SH-SY5Y (cell line): ENCODE data around the gene GIPC3.

ENCODE experiments used
- GATA2 ChIP-seq: IDR thresholded peaks from 2 replicates; pipeline ENCODE4 v1.6.1; 2011; ENCODE audit warnings: mild to moderate bottlenecking, low read depth, low read length
- GATA3 ChIP-seq: IDR thresholded peaks from 2 replicates; pipeline ENCODE4 v1.6.1; 2011; ENCODE audit warnings: low read depth, mild to moderate bottlenecking, low read length, moderate library complexity

The GIPC3 gene

GRCh38 chr19:3623716-3624115 is 38.4 kb downstream of the GIPC3 start:
- TF ChIP-seq GATA3 (no peak), GATA2 (no peak)

GRCh38 chr19:3625996-3626472 is 40.8 kb downstream of the GIPC3 start:
- TF ChIP-seq GATA3 (no peak), GATA2 (no peak)

GRCh38 chr19:3626473-3627350 is 41.4 kb downstream of the GIPC3 start, which contains the start of gene CACTIN:
TSS of gene CACTIN (minus strand) at chr19:3626790. CDS start at chr19:3626762, 28 bp downstream.
- no peak for TF ChIP-seq GATA3
- no peak for TF ChIP-seq GATA2

- TF ChIP-seq GATA3 (no peak), GATA2 (no peak)
These were observed 42.1 kb downstream of the GIPC3 start for GRCh38 chr19:3627351-3627723.

GRCh38 chr19:3631053-3631861 is 46.0 kb downstream of the GIPC3 start:
- TF ChIP-seq GATA2 (no peak), GATA3 (no peak)

- TF ChIP-seq GATA2 (no peak), GATA3 (no peak)
These were observed 46.8 kb downstream of the GIPC3 start for GRCh38 chr19:3632098-3632497.

GRCh38 chr19:3632739-3633558 is 47.7 kb downstream of the GIPC3 start:
- TF ChIP-seq GATA3 (no peak), GATA2 (no peak)

GRCh38 chr19:3633559-3633988 is 48.3 kb downstream of the GIPC3 start:
- TF ChIP-seq GATA3 = no peak
- TF ChIP-seq GATA2 = no peak

GRCh38 chr19:3634496-3635045 is 49.3 kb downstream of the GIPC3 start:
- TF ChIP-seq GATA2 = no peak
- no peak for TF ChIP-seq GATA3

GRCh38 chr19:3636506-3636905 is 51.2 kb downstream of the GIPC3 start:
- no peak for TF ChIP-seq GATA2
- TF ChIP-seq GATA3 = no peak

- TF ChIP-seq GATA3 = no peak
- TF ChIP-seq GATA2 = no peak
These were observed 51.7 kb downstream of the GIPC3 start for GRCh38 chr19:3636962-3637361.

GRCh38 chr19:3637621-3638020 is 52.3 kb downstream of the GIPC3 start:
- TF ChIP-seq GATA2 = no peak
- no peak for TF ChIP-seq GATA3
